DMS114 treated with DMSO at 0.1 percent for 48 hours (cell line): ENCODE measurements around the gene UTF1.

ENCODE experiments used
- DNase-seq: peaks from one replicate; lab custom pipeline; 2025; ENCODE audit not compliant: unreplicated experiment; lab: John Stamatoyannopoulos, UW

The UTF1 gene, protein sequence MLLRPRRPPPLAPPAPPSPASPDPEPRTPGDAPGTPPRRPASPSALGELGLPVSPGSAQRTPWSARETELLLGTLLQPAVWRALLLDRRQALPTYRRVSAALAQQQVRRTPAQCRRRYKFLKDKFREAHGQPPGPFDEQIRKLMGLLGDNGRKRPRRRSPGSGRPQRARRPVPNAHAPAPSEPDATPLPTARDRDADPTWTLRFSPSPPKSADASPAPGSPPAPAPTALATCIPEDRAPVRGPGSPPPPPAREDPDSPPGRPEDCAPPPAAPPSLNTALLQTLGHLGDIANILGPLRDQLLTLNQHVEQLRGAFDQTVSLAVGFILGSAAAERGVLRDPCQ

GRCh38 chr10:133230044-133230361 is at the start of gene UTF1:
Gene UTF1 (plus strand): TSS chr10:133230217. CDS start chr10:133230289, 72 bp downstream.
- no peak for DNase-seq

DNA sequence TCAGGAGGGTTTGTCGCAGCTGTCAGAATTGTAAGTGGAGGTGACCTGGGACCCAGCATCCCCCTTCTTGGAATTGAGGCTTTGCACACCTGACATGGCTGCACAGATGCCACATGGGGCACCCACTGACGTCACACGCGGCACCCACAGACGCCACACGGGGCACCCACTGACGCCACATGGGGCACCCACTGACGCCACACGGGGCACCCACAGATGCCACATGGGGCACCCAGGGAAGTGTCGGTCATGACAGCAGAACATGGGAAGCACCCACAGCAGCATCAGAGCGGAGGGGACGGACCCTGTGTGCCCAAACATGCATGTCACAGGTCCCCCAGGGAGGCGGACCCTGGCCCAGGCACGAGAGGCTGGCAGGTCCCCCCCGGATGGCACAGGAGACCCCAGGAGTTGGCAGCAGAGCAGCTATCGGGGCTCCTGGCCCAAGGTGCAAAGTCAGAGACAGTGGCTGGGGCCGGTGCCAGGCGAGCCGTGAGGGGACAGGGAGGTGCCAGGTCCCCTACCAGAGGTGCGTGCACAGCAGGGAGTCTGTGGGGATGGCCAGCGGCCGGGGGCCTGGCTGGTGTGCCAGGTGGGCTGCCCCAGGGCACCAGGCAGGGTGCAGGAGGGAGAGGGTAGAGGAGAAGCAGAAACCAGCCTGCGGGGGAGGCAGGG is 48.9 kb upstream of the UTF1 start:
- no peak for DNase-seq

GRCh38 chr10:133182190-133182589 is 47.8 kb upstream of the UTF1 start:
- DNase-seq, result no peak

- DNase-seq, result no peak
Observed at GRCh38 chr10:133182791-133183645, 47.0 kb upstream of the UTF1 start.

- DNase-seq, result no peak
Observed at GRCh38 chr10:133183646-133184378, 46.2 kb upstream of the UTF1 start.

GRCh38 chr10:133184591-133185244 is 45.3 kb upstream of the UTF1 start:
- DNase-seq, result no peak

DNA sequence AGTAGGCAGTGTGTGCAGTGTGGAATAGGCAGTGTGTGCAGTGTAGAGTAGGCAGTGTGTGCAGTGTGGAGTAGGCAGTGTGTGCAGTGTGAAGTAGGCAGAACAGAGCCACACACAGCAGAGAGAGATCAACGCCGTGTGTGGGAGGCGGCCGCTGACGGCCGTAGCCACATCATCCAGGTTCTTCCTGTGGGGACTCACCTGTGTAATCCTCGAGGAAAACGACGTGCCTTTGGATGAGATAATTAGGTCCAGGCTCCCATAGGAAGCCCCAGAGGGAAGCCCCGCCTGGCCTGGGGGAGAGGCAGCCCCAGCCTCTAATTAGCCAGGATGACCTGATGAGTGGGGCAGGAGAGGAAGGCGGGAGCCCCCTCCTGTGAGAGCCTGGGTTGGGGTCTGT is 44.6 kb upstream of the UTF1 start:
- DNase-seq, result no peak

GRCh38 chr10:133185916-133186315 is 44.1 kb upstream of the UTF1 start:
- no peak for DNase-seq

DNA sequence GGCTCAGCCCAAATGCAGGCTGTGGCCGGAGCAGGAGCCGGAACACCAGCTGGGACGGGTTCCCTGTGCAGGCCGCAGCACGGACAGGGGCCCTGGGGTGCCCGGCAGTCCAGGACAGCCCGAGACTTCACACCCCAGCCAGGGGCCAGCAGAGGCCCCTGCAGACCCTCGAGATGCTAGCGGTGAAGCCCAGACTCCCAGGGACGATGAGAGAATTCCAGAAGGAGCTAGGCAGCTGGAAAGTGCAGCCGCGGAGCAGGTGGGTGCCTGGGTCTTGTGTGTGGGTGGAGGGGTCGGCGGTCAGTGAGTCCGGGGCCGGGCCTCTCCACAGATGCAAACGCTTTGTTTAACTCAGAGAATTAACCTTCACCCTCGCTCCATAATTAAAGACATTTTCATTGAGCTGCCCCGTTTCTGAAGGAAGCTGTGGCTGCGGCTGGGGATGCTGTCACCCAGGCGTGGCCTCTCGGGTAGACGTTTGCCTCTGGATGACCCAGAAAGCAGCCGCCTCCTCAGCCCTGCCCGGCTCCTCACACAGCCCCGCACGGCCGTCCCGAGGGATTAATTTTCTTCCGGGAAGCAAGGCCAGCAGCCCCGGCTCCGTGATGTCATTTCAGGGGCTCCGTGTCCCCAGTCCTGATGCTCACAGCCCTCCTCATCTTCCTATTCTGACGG is 43.5 kb upstream of the UTF1 start:
- DNase-seq, result no peak

DNA sequence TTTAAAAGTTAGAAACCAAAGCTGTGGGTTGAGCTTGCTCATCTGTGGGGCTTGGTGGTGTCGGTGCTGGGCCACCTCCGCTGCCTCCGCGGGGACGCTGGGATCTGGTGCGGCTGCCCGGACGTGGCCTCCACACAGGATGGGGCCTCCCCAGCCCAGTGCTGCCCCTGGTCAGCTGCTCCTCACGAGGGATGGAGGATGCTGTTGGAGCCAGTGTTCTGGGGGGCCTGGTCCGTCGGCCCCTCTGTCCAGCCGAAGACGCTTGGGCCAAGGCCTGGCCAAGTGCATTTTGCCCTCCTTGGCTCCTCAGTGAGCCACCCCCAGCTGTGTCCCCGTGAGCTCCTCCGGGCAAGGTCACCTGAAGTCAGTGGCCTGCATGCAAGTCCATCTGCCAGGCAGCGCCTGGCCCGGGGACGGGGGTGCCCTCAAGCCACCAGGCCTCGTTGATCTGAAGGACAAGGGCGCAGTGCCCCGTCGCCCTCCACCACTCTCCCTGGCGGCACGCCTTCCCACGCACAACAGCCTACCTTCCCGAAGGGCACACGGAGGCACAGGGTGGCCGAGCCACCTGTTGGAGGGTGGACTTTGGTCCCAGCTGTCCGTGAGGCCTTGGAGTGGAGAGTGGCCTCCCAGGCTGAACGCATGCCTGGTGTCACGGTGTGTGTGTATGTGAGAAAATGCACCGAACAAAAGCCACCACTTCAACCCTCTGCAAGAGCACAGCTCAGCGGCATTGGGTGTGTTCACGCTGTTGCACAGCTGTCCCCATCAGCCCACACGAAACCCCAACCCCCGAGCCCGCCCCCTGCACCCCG is 42.7 kb upstream of the UTF1 start:
- no peak for DNase-seq

DNA sequence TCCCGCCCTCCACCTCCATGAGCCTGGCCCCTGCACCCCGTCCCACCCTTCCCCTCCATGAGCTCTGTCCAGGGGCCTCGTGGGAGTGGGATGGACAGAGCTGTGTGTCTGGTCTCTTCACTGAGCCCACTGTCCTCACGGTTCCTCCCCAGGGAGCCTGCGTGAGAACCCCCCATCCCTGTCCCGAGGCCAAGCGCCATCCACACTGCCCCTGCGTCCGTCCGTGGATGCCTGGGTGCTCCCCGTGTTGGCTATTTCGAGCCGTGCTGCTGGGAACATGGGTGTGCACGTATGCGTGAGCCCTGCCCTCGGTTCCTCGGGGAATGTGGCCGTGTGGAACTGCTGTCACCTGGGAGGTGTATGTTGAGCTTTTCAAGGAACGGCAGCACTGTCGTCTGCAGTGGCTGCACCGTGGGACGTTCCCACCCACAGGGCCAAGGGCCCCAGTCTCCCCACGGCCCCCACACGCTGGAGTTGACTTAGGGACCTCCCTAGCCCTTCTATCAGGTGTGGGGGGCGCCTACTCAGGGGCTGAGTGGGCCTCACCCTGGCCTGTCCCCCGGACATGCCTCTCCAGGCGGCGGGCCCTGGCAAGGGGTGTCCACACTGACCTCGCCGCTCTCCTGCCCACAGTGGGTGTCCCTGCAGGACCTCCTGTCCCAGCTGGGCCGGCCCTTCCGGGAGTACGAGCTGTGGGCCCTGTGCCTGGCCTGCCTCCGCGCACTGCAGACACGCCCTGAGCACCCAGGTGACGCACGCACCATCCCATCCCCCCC is 41.9 kb upstream of the UTF1 start:
- no peak for DNase-seq

- DNase-seq, result no peak
Observed at GRCh38 chr10:133189256-133189655, 40.8 kb upstream of the UTF1 start.

- no peak for DNase-seq
Observed at GRCh38 chr10:133189726-133190125, 40.3 kb upstream of the UTF1 start.

DNA sequence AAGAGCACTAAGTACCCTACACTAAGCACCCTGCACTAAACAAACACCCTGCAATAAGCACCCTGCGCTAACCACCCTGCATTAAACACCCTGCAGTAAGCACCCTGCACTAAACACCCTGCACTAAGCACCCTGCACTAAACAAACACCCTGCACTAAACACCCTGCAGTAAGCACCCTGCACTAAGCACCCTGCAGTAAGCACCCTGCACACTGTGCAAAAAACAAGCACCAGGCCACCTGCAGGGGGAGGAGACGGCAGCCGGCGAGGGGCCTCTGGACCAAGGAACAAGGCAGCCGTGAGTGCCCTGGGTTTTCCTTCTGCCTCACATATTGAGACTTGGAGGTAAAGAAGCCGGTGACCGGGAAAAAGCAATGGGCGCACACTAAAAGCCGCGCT is 39.8 kb upstream of the UTF1 start:
- no peak for DNase-seq

- DNase-seq, result no peak
Observed at GRCh38 chr10:133191651-133192050, 38.4 kb upstream of the UTF1 start.

DNA sequence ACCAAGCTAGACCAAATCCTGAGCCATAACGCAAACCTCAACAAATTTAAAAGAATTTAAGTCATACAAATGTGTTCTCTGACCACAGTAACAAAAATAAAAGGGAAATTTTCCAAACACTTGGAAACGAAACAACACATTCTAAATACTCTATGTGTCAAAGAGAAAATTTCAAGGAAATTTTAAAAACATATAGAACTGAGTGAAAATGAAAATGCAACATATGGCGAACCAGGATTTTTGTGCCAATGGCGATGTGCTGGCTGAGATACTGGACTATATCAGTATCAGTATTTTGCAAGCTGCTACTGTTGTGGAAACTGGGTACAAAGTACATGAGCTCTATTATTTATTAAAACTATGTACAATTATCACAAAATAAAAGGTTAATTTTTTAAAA is 35.9 kb upstream of the UTF1 start:
- DNase-seq, result no peak

DNA sequence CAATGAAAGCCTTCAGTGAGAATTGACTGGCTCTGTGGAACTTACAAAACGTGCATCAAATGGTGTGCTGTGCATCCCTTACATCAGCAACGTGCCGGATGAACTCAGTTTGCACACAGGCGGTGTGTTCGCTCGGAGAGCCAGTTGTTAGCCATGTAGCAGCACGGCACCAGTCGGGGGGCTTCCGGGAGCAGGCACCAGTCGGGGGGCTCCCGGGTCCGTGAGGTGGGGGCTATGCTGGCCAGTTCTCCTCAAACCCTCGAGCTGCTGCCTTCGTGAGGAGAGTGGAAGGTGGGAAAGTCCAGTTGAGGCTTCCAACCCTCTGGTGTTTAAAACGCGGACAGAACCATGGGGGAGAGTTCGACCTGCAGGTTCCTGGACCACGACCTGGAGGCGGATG is 34.9 kb upstream of the UTF1 start:
- no peak for DNase-seq

DNA sequence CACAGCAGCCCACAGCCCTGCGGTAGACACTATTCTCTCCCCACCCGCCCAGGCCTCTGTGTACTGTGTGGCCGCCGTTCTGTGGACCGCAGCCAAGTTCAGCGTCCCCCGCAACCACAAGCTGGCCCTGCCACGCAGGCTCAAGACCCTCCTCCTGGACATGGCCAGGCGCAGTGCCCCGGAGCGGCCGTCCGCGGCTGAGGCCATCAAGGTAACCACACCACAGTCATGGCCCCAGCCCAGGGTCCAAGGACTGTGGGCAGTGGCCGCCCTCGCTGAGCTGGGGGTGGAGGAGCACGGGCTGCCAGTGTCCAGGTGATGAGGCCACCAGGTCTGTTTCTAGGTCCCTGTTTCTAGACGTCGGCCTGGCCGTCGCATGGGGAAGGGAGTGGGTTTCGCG is 34.4 kb upstream of the UTF1 start:
- no peak for DNase-seq
